ENCODE data around the gene GNB1L. TPM values are rescaled to one million over a fixed set of nuclear protein-coding genes. Genes with fewer than 3 reads are reported as not detected.

Gene GNB1L
- total RNA-seq, 1 experiment from 2014 or later, result 27.0 TPM

DNA sequence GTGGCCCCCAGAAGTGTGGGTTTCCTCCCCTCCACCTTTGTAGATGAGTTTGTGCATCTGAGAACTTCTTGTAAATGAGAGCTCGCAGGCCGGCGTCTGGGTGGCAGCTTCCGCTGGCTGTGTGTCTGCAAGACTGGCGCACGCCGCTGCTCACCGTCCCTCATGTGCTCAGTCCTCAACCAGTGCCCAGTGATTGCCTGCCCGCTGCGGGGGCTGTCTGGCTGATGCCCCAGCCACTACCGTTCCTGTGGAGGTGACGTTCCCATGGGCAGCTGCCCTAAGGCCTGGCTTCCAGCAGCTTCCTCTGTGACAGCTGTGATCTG, 85.3 kb downstream of the GNB1L start:
- no peaks in the 10 kb centered on the region for H3K27me3 ChIP-seq (ENCODE audit: low read length)
- no peaks in the 10 kb centered on the region for H3K9me2 ChIP-seq (replicated peaks; ENCODE audit: low read length)
- intact Hi-C loops (cut with micrococcal nuclease), result loop anchor here (10.0 kb wide), 1 partner anchor 85 kb away; the partner anchor contains the start of genes GNB1L and RTL10

DNA sequence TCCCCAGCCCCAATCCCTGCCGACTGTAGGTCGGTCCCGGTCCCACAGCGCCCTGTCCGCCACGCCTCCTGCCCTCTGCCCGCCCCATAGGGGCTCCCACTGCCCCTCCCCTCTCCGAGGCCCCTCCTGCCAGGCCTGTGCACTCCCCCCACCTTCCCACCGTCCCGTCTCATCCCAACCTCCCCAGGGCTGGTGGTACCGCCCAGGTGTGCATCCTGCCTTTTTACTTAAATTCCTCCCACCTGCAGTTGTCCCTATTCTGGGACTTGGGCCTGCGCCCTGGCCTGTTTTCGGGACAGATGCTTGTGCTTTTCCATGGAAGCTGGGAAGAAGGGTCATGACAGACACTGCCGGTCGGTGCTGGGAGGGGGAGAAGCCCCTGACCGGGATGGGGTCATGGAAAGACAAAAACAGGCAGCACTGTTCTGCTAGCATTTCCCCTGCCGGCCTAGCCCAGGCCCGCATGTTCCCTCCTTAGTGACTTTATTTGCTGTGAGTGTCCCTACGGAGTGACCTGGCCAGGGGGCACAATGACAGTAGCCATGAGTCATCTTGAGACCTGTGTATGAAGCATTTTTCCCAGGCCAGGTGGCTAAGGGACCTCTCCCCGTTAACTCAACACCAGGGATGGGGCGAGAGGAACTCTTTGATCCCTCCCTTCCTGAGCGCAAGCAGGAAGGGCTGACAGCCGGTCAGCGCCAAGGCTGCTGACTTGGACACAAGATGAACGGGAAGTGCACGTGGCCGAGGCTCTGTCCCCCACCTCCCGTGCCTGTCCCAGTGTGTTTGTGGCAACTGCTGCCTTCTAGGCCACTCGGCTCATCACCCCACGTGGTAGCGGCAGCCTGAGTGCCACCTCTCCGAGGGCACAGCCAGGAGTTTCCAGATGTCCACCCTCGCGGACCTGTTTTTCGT, 87.0 kb downstream of the GNB1L start:
- intact Hi-C loops (cut with micrococcal nuclease), result loop anchor here (10.0 kb wide), 1 partner anchor 87 kb away; the partner anchor contains the start of genes GNB1L and RTL10
- Histone ChIP-seq H3K79me2 (ENCODE audit: low read length) (peaks cover 16% of the 10 kb centered on the region), H2AFZ (ENCODE audit: low read length) (no peak overlapping the region), H3K4me1 (ENCODE audit: insufficient read depth, low read length) (peaks cover 3% of the 10 kb centered on the region; the same call in 1 of the 2 replicates), H3K4me3 (ENCODE audit: low read length) (no peak overlapping the region), H3K9me2 (replicated peaks; ENCODE audit: low read length) (no peaks in the 10 kb centered on the region), H4K20me1 (ENCODE audit: low read length) (no peaks in the 10 kb centered on the region), H3K4me2 (ENCODE audit: low read length) (no peak overlapping the region), H3K27me3 (ENCODE audit: low read length) (no peaks in the 10 kb centered on the region), H3F3A (ENCODE audit: low read length, unreplicated experiment) (no peaks in the 10 kb centered on the region), H3K36me3 (ENCODE audit: low read depth, low read length) (no peaks in the 10 kb centered on the region), H3K9me3 (ENCODE audit: low read length) (no peaks in the 10 kb centered on the region), H3K9ac (ENCODE audit: low read length) (no peak overlapping the region), H3K27ac (ENCODE audit: low read length) (no peak overlapping the region)
- CTCF ChIA-PET, result no interaction called here
- POLR2A ChIA-PET (ENCODE audit: unreplicated experiment), result no interaction called here
- DNase-seq (no peak), ATAC-seq (no peak)
- BruUV-seq (replicated peaks), result no TSS peak
- TF ChIP-seq, protein P1, sequence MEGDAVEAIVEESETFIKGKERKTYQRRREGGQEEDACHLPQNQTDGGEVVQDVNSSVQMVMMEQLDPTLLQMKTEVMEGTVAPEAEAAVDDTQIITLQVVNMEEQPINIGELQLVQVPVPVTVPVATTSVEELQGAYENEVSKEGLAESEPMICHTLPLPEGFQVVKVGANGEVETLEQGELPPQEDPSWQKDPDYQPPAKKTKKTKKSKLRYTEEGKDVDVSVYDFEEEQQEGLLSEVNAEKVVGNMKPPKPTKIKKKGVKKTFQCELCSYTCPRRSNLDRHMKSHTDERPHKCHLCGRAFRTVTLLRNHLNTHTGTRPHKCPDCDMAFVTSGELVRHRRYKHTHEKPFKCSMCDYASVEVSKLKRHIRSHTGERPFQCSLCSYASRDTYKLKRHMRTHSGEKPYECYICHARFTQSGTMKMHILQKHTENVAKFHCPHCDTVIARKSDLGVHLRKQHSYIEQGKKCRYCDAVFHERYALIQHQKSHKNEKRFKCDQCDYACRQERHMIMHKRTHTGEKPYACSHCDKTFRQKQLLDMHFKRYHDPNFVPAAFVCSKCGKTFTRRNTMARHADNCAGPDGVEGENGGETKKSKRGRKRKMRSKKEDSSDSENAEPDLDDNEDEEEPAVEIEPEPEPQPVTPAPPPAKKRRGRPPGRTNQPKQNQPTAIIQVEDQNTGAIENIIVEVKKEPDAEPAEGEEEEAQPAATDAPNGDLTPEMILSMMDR (conservative IDR thresholded peaks at IDR 0.05; ENCODE audit: low read depth, low read length), result no peak
- TF ChIP-seq EZH2phosphoT487 (IDR thresholded peaks at IDR 0.05; ENCODE audit: borderline replicate concordance, low read length) (no peak), EZH2 (IDR thresholded peaks at IDR 0.05; ENCODE audit: low read length, unreplicated experiment) (no peak)

More for the DNA sequence above, 85.3 kb downstream of the GNB1L start:
- Histone ChIP-seq H3K4me3 (ENCODE audit: low read length) (no peak overlapping the region), H3K9ac (ENCODE audit: low read length) (no peak overlapping the region), H3K36me3 (ENCODE audit: low read depth, low read length) (no peaks in the 10 kb centered on the region), H2AFZ (ENCODE audit: low read length) (no peak overlapping the region), H3K79me2 (ENCODE audit: low read length) (no peaks in the 10 kb centered on the region), H3K4me2 (ENCODE audit: low read length) (no peak overlapping the region), H3K27ac (ENCODE audit: low read length) (no peak overlapping the region), H3F3A (ENCODE audit: low read length, unreplicated experiment) (no peaks in the 10 kb centered on the region), H4K20me1 (ENCODE audit: low read length) (no peaks in the 10 kb centered on the region), H3K4me1 (ENCODE audit: insufficient read depth, low read length) (no peaks in the 10 kb centered on the region), H3K9me3 (ENCODE audit: low read length) (no peaks in the 10 kb centered on the region)
- no peak for DNase-seq
- ATAC-seq, result no peak
- ChIA-PET POLR2A (ENCODE audit: unreplicated experiment) (no interaction called here), CTCF (no interaction called here)
- TF ChIP-seq, protein P1 (conservative IDR thresholded peaks at IDR 0.05; ENCODE audit: low read depth, low read length), result no peak
- TF ChIP-seq EZH2phosphoT487 (IDR thresholded peaks at IDR 0.05; ENCODE audit: borderline replicate concordance, low read length), result no peak
- TF ChIP-seq EZH2 (IDR thresholded peaks at IDR 0.05; ENCODE audit: low read length, unreplicated experiment), result no peak
- BruUV-seq (replicated peaks), result no TSS peak
